A549 (cell line): ENCODE results near the gene ARRDC5. TPM values are rescaled to one million over a fixed set of nuclear protein-coding genes. Genes with fewer than 3 reads are reported as not detected.
A peak's percentile ranks its signal among the peaks of the same experiment; 100 is the strongest.

Experiments
- ATAC-seq, 2 experiments: fragments of 200-7000 bp in 1 of 2; fragments of >200 bp in 1 of 2; cut with Nextera tagmentation in 1 of 2; cut with Tn5 transposase in 1 of 2; 3 replicates each; pipeline versions ENCODE4 v1.8.0 to v1.9.1; 2018 to 2020; ENCODE audit warnings: mild to moderate bottlenecking in 1 of 2, moderate library complexity in 1 of 2
- CTCF ChIA-PET: fragments of 300-600 bp; sonication (Branson Sonifier 250); formaldehyde crosslinking; extraction: SDS; loops from one replicate; lab custom pipeline; 2021; ENCODE audit warnings: antibody characterized with exemption, inconsistent platforms; lab: Yijun Ruan, JAX
- POLR2A ChIA-PET: fragments of 350-600 bp; formaldehyde crosslinking; extraction: SDS; loops from one replicate; lab custom pipeline; 2021; ENCODE audit warnings: antibody characterized with exemption, inconsistent platforms; lab: Yijun Ruan, JAX
- DNase-seq, 2 experiments: peaks; one replicate each; pipeline versions ENCODE4 v3.0.0 to v3.0.0-alpha.2; 2011 to 2016; ENCODE audit warnings: low read depth in 1 of 2, low spot score in 1 of 2
- FAIRE-seq: peaks from 2 replicates; lab custom pipeline; 2011; peaks lifted over from hg19 to GRCh38; lab: Jason Lieb, UNC
- H3K27ac ChIP-seq, 2 experiments: fragments of >200 bp; sonication (Bioruptor Twin); formaldehyde crosslinking; 3 replicates each; pipeline ENCODE4 v1.5.1; 2016 to 2017
- H3K4me1 ChIP-seq: fragments of >200 bp; sonication (Bioruptor Twin); formaldehyde crosslinking; 3 replicates; pipeline ENCODE4 v1.6.1; 2016
- H3K4me2 ChIP-seq: fragments of >200 bp; sonication (Bioruptor Twin); formaldehyde crosslinking; 3 replicates; pipeline ENCODE4 v1.6.1; 2016
- H3K4me3 ChIP-seq: fragments of >200 bp; sonication (Bioruptor Twin); formaldehyde crosslinking; 3 replicates; pipeline ENCODE4 v1.5.1; 2016
- H3K9me3 ChIP-seq: fragments of >200 bp; sonication (Bioruptor Twin); formaldehyde crosslinking; 3 replicates; pipeline ENCODE4 v1.6.1; 2016
- CEBPB ChIP-seq, 2 experiments: fragments of >200 bp in 1 of 2; sonication (Bioruptor Twin) in 1 of 2; formaldehyde crosslinking in 1 of 2; IDR thresholded peaks; 2 replicates each; pipeline ENCODE4 v1.6.1; 2012 to 2016
- CHD2 ChIP-seq: fragments of 150-350 bp; IDR thresholded peaks from 2 replicates; pipeline ENCODE4 v1.6.1; 2014; ENCODE audit warnings: low read length; ENCODE audit not compliant: partially characterized antibody
- ELK1 ChIP-seq: fragments of 150-350 bp; IDR thresholded peaks from 2 replicates; pipeline ENCODE4 v1.6.1; 2014; ENCODE audit warnings: low read depth, mild to moderate bottlenecking, low read length
- GATA3 ChIP-seq: IDR thresholded peaks from 2 replicates; pipeline ENCODE4 v1.6.1; 2012; ENCODE audit warnings: borderline replicate concordance
- HOXB5 ChIP-seq: fragments of 250-450 bp; sonication (Bioruptor Pico); IDR thresholded peaks from 2 replicates; pipeline ENCODE4 v1.5.0; 2020; ENCODE audit warnings: mild to moderate bottlenecking, moderate library complexity
- JUN ChIP-seq, 2 experiments: fragments of >200 bp; sonication (Bioruptor Twin); formaldehyde crosslinking; IDR thresholded peaks; 2 replicates in 1 of 2; 3 replicates in 1 of 2; pipeline ENCODE4 v1.6.1; 2016 to 2017
- JUNB ChIP-seq: fragments of >200 bp; sonication (Bioruptor Twin); formaldehyde crosslinking; IDR thresholded peaks from 2 replicates; pipeline ENCODE4 v1.6.1; 2016
- MAFK ChIP-seq: fragments of 450-650 bp; IDR thresholded peaks from 2 replicates; pipeline ENCODE4 v1.6.1; 2014; ENCODE audit not compliant: partially characterized antibody
- MAZ ChIP-seq: fragments of 150-350 bp; IDR thresholded peaks from 2 replicates; pipeline ENCODE4 v1.6.1; 2014; ENCODE audit warnings: antibody characterized with exemption, low read depth, low read length, borderline replicate concordance
- RNF2 ChIP-seq: fragments of 200-600 bp; sonication (generic); IDR thresholded peaks from 2 replicates; pipeline ENCODE4 v1.6.1; 2016; ENCODE audit warnings: low read depth, mild to moderate bottlenecking, antibody characterized with exemption, moderate library complexity, borderline replicate concordance
- SMC3 ChIP-seq: fragments of >200 bp; sonication (Bioruptor Twin); formaldehyde crosslinking; IDR thresholded peaks from 3 replicates; pipeline ENCODE4 v1.6.1; 2018; ENCODE audit warnings: inconsistent platforms
- ZC3H11A ChIP-seq: fragments of 450-650 bp; IDR thresholded peaks from 2 replicates; pipeline ENCODE4 v1.6.1; 2014; ENCODE audit warnings: antibody characterized with exemption, mild to moderate bottlenecking
- ZFP36 ChIP-seq: fragments of 450-650 bp; IDR thresholded peaks from 2 replicates; pipeline ENCODE4 v1.6.1; 2014; ENCODE audit warnings: borderline replicate concordance; ENCODE audit not compliant: partially characterized antibody
- WGBS: methylation state at CpG from one replicate; pipeline ENCODE4 v1.1.6; 2017; ENCODE audit errors: missing lambda C conversion rate; 5-methylcytosine and 5-hydroxymethylcytosine counted together
- polyA plus RNA-seq, 4 experiments: library from polyadenylated mRNA; depleted of rRNA in 3 of 4; stranded (reverse); fragments of >200 nt; fragmentation: RNase III in 1 of 4; extraction: RNeasy Plus Mini Kit Qiagen cat#74134 plus additional on column Dnase treatment in 1 of 4; gene quantifications; 2 replicates in 3 of 4; 3 replicates in 1 of 4; pipeline ENCODE4 v1.2.3, GENCODE V29; 2011 to 2017
- TF ChIP-seq, protein P1 (sequence below): fragments of 250-450 bp; sonication (Bioruptor Pico); IDR thresholded peaks from 2 replicates; pipeline ENCODE4 v1.5.0; 2020; ENCODE audit warnings: low read depth, mild to moderate bottlenecking, moderate library complexity
- TF ChIP-seq, protein P2 (sequence below): fragments of 450-650 bp; IDR thresholded peaks from 2 replicates; pipeline ENCODE4 v1.6.1; 2014; ENCODE audit warnings: antibody characterized with exemption
- TF ChIP-seq, protein P3 (sequence below): fragments of 250-450 bp; sonication (Bioruptor Pico); IDR thresholded peaks from 2 replicates; pipeline ENCODE4 v1.5.0; 2021; ENCODE audit warnings: mild to moderate bottlenecking, moderate library complexity, borderline replicate concordance

The ARRDC5 gene
- polyA plus RNA-seq, 2 of the 4 experiments (the other 2 are of a cell fraction) = not detected

DNA sequence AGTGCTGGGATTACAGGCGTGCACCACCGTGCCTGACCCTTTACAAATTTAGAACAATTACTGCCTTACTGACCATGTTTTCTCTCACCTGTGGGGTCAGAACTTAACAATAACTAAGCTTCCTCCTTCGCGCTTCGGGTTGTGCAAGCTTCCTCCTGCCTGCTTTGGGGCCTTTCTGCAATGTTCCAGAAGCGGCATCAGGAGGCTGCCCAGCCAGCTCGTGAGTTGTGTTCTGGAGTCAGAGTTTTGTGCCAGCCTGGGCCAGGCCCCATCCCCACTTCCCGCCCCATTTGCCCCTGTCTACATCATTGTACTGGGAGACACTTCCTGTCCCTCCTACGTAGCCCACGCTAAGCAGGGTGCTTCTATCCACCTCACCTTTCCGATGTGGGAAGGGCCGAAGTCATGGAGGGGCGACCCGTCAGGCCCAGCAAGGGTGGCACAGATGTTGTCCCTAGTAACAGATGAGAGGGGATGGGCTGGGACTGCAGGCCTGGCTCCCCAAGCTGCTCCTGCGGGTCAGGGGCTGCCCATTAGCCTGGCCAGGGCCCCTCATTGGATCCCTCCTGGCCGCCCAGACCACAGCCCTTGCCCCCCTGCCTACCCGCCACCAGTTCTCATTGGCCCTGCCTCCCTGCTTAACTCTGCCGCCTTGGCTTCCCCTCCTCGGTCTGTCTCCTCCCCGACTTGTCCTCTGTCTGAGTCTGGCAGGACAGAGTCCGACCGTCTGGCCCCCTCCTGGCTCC lies 20.0 kb upstream of the ARRDC5 start:
- Histone ChIP-seq H3K4me3 (no peak overlapping the region), H3K4me2 (no peak overlapping the region), H3K27ac (no peak overlapping the region), H3K4me1 (peaks cover 11% of the 10 kb centered on the region; the same call in 2 of the 3 replicates), H3K9me3 (no peaks in the 10 kb centered on the region)
- TF ChIP-seq, protein P1, sequence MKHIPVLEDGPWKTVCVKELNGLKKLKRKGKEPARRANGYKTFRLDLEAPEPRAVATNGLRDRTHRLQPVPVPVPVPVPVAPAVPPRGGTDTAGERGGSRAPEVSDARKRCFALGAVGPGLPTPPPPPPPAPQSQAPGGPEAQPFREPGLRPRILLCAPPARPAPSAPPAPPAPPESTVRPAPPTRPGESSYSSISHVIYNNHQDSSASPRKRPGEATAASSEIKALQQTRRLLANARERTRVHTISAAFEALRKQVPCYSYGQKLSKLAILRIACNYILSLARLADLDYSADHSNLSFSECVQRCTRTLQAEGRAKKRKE (CRISPR knock-in tag) = no peak
- TF ChIP-seq ZFP36 (no peak), CHD2 (no peak), HOXB5 (no peak), MAFK (no peak), ELK1 (no peak), CEBPB (IDR thresholded peaks at IDR 0.05) (no peak), JUNB (no peak), ZC3H11A (no peak), RNF2 (no peak)
- TF ChIP-seq, protein P2, sequence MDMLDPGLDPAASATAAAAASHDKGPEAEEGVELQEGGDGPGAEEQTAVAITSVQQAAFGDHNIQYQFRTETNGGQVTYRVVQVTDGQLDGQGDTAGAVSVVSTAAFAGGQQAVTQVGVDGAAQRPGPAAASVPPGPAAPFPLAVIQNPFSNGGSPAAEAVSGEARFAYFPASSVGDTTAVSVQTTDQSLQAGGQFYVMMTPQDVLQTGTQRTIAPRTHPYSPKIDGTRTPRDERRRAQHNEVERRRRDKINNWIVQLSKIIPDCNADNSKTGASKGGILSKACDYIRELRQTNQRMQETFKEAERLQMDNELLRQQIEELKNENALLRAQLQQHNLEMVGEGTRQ = no peak
- peak in 1 of 2 experiments; percentile 21; a peak in 1 of 6 replicates for ATAC-seq
- ChIA-PET POLR2A (no interaction called here), CTCF (interaction anchor here (0.9 to 1.6 kb wide), 2 partner anchors 11 to 13 kb away, joined by 3 read pairs; partner anchors contain the start of gene UHRF1)
- DNase-seq = no peak
- WGBS = 90% methylated on average over 20 of the region's 22 CpGs
- no peak for FAIRE-seq

- ATAC-seq = no peak
- 97% methylated on average over 41 of the region's 41 CpGs for WGBS
- H3K4me3 ChIP-seq = no peak overlapping the region
- DNase-seq = no peak
- TF ChIP-seq, protein P3, sequence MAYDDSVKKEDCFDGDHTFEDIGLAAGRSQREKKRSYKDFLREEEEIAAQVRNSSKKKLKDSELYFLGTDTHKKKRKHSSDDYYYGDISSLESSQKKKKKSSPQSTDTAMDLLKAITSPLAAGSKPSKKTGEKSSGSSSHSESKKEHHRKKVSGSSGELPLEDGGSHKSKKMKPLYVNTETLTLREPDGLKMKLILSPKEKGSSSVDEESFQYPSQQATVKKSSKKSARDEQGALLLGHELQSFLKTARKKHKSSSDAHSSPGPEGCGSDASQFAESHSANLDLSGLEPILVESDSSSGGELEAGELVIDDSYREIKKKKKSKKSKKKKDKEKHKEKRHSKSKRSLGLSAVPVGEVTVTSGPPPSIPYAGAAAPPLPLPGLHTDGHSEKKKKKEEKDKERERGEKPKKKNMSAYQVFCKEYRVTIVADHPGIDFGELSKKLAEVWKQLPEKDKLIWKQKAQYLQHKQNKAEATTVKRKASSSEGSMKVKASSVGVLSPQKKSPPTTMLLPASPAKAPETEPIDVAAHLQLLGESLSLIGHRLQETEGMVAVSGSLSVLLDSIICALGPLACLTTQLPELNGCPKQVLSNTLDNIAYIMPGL = no peak
- no peak for TF ChIP-seq MAZ
- TF ChIP-seq SMC3 = no peak
- TF ChIP-seq GATA3 = no peak
- TF ChIP-seq JUN (IDR thresholded peaks at IDR 0.05) = no peak
- H3K9me3 ChIP-seq = no peaks in the 10 kb centered on the region
- FAIRE-seq = no peak
- peak overlapping the region in 1 of 2 experiments; percentile 95; a peak in 3 of 6 replicates for H3K27ac ChIP-seq
- CTCF ChIA-PET = interaction anchor here (1.0 to 8.1 kb wide), 6 partner anchors 9 to 115 kb away, joined by 3 to 170 read pairs (median 4); partner anchors contain the start of gene PLIN3
- POLR2A ChIA-PET = no interaction called here
- H3K4me1 ChIP-seq = peaks cover 37% of the 10 kb centered on the region
- H3K4me2 ChIP-seq = no peak overlapping the region
Measured at GRCh38 chr19:4916292-4917082, 13.8 kb upstream of the ARRDC5 start.
